NCI-H82 treated with DMSO at 0.1 percent for 48 hours (cell line): ENCODE results near the gene ABCD3.
A peak's percentile ranks its signal among the peaks of the same experiment; 100 is the strongest.
"Not testable (repeated sequence)": the region's sequence is repeated elsewhere in the genome, so short reads cannot be mapped to it uniquely, and the experiment has no call there.

Source experiments
- DNase-seq: peaks from one replicate; lab custom pipeline; 2025; ENCODE audit not compliant: unreplicated experiment; lab: John Stamatoyannopoulos, UW

The ABCD3 gene

GRCh38 chr1:94448741-94449140, 30.6 kb downstream of the ABCD3 start:
- not testable (repeated sequence) for DNase-seq

- DNase-seq = no peak
Measured at GRCh38 chr1:94456736-94457135, 38.5 kb downstream of the ABCD3 start.

- DNase-seq = no peak
Measured at GRCh38 chr1:94462606-94463005, 44.4 kb downstream of the ABCD3 start.

GRCh38 chr1:94463056-94463764, 45.0 kb downstream of the ABCD3 start:
- no peak for DNase-seq

GRCh38 chr1:94463765-94464330, 45.7 kb downstream of the ABCD3 start:
- DNase-seq = peak; percentile 68

GRCh38 chr1:94468708-94469107, 50.5 kb downstream of the ABCD3 start:
- no peak for DNase-seq

GRCh38 chr1:94471271-94471670, 53.1 kb downstream of the ABCD3 start:
- no peak for DNase-seq

- no peak for DNase-seq
Measured at GRCh38 chr1:94475232-94475631, 57.0 kb downstream of the ABCD3 start.

GRCh38 chr1:94479682-94480081, 61.5 kb downstream of the ABCD3 start:
- DNase-seq = no peak

GRCh38 chr1:94481473-94481933, 63.3 kb downstream of the ABCD3 start:
- DNase-seq = peak; percentile 56

- DNase-seq = no peak
Measured at GRCh38 chr1:94486990-94487389, 68.8 kb downstream of the ABCD3 start.

- no peak for DNase-seq
Measured at GRCh38 chr1:94490556-94490955, 72.4 kb downstream of the ABCD3 start.

GRCh38 chr1:94496076-94496755, 78.0 kb downstream of the ABCD3 start:
- no peak for DNase-seq

GRCh38 chr1:94501426-94501825, 83.2 kb downstream of the ABCD3 start:
- no peak for DNase-seq

- DNase-seq = no peak
Measured at GRCh38 chr1:94501935-94502334, 83.7 kb downstream of the ABCD3 start.

- no peak for DNase-seq
Measured at GRCh38 chr1:94503153-94503552, 85.0 kb downstream of the ABCD3 start.

- no peak for DNase-seq
Measured at GRCh38 chr1:94504601-94505000, 86.4 kb downstream of the ABCD3 start.

GRCh38 chr1:94512816-94513215, 94.6 kb downstream of the ABCD3 start:
- no peak for DNase-seq

GRCh38 chr1:94514095-94514727, 96.0 kb downstream of the ABCD3 start:
- DNase-seq = peak; percentile 14

GRCh38 chr1:94515296-94515947, 97.2 kb downstream of the ABCD3 start:
- DNase-seq = no peak

GRCh38 chr1:94519351-94519750, 101.2 kb downstream of the ABCD3 start:
- DNase-seq = no peak
